ENCODE measurements around the gene EIF2B4.

EIF2B4 gene

DNA sequence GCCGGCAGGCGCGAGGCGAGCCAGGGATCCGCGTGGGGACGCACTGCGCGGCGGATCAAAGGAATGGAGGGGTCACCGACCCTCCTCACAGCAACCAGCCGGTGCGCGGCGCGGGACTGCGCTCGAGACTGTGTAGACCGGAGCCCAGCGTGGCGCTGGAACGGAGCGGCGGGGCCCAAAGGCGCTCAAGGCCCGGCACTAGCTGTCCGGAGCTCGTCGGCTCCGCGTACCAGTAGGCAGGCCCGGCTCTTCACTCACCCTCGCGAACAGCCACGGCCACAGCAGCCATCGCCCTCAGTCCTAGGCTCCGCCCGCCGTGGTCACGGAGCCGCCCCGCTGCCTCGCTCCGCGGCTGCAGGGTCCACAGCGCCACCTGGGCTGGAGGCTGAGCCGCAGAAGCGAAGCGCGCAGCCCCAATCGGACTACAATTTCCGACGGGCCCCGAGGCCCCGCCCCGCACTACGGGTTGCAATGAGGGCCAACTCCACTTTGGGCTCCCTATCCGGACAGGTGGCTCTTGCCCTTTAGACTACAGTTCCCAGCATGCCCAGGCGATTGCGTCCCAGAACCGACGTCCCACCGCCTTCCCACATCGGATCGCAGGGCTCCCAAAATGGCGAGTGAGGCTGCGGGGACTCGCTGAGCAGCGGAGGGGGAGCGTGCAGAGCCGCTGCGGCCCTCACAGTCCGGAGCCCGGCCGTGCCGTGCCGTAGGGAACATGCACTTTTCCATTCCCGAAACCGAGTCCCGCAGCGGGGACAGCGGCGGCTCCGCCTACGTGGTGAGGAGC lies at the start of gene EIF2B4, which contains the start of gene SNX17:
TSS of gene EIF2B4 (minus strand) at position 313 of the 790 bp plus-strand sequence. CDS start at position 289, 24 bp downstream.
TSS of gene SNX17 (plus strand) at position 591 of the 790 bp plus-strand sequence. CDS start at position 719, 128 bp downstream.
- peak; percentile 97 to 98 for DNase-seq

DNA sequence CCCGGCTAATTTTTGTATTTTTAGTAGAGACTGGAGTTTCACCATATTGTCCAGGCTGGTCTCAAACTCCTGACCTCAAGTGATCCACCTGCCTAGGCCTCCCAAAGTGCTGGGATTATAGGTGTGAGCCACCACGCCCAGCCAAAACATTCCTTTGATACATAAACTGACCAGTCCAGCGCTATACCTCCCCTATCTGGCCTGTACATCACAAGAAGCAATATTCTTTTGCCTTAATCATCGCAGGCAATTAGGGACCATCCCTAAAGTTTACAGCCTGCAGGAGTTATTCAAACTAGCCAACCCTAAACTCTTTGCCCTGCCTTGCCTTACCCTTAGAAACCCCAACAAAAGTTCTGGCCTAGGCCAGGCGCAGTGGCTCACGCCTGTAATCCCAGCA lies 46.0 kb upstream of the EIF2B4 start:
- DNase-seq, result no peak

DNA sequence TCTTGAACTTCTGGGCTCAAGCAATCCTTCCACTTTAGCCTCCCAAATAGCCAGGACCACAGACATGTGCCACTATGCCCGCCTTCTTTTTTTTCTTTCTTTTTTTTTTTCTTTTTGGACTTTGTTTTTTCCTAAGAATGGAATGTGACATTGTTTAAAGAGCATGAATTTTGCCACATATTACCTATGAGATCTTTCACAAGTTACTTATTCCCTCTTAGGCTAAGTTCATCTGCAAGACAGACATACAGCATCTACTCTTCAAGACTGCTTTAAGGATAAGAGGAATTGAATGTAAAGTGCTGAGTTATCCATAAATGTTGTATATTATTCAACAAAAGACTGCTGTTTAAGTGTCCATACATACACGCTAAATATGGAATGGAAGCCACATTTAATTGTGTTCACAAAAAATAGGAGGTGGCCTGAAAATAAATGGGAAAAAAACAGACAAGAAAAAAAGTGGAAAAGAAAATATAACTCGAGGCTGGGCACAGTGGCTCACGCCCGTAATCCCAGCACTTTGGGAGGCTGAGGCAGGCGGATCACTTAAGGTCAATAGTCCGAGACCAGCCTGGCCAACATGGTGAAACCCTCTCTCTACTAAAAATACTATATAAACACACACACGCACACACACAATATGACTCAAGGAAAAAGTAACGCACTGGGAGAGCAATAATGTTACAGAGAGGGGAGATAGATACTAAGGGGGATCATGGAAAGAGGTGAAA lies 42.4 kb upstream of the EIF2B4 start:
- no peak for DNase-seq

DNA sequence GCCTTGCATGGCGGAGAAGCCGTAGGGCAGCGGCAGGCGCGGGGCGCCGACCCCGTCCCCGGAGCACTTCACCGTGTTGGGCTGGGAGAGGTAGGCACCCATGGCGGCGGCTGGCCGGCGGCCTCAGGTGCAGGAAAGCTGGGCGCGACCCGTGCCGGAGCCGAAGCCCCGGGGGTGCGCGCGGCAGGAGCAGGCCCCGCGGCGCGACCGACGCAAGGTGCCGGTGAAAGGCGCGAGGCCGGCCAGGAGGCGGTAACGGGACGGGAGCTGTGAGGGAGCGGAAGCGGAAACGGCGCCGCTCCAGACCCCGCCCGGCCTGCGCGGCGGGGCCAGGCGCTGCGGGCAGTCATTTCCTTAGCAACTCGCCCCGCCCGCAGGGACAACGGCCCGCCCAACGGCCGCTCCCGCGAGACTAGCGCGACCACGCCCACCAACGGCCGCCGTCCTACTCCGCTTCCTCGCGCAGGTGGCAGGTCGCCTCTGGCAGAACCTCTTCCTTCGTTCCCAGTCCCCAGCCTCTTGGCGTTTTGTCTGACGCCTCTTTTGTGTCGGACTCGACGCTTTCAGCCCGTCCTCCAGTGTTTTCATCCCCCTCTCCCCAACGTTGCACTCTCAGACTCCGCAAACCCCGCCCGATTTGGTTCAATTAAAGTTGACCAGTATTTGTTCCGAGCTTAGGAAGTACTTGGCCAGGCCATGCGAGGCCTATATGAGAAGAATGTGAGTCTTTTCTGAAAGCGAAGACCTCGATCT lies 39.4 kb upstream of the EIF2B4 start, which contains the start of gene PPM1G:
TSS of gene PPM1G (minus strand) at position 271 of the 753 bp plus-strand sequence. CDS start at position 102, 169 bp downstream.
- DNase-seq, result peak; percentile 97 to 99

DNA sequence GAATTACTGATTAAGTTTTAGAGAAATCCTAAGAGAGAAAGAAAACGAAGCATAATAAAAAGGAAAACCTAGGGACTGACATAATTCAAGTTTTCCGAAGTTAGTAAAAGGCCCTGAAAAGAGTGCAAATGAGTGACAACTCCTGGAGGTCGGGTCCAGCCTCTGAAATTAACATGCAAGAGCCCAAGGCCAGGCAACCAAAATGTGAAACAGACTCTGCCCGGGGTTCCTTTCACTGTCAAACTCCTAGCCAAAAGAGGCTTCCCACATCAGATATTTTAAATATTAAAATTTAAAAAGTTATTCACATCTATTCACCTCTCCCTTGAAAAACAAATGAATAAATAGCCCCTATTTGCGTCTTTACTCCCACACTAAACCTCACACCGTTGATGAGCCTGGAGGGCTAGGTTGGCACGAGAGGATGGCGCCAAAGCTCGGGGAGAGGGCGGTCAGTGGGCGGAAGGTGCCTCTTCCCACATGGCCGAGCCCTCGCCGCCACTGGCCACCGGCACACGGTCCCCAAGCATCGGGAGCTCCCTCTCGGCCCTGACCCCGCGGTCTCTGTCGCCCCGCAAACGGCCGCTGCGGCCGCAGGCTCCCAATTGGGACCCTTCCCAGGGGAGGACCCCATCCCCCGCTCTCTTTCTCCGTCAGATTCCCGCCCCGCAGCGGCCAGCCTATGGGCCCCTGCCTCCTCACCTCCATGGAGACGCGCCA lies 38.6 kb upstream of the EIF2B4 start:
- peak in 1 of 2 donors; percentile 30 for DNase-seq

DNA sequence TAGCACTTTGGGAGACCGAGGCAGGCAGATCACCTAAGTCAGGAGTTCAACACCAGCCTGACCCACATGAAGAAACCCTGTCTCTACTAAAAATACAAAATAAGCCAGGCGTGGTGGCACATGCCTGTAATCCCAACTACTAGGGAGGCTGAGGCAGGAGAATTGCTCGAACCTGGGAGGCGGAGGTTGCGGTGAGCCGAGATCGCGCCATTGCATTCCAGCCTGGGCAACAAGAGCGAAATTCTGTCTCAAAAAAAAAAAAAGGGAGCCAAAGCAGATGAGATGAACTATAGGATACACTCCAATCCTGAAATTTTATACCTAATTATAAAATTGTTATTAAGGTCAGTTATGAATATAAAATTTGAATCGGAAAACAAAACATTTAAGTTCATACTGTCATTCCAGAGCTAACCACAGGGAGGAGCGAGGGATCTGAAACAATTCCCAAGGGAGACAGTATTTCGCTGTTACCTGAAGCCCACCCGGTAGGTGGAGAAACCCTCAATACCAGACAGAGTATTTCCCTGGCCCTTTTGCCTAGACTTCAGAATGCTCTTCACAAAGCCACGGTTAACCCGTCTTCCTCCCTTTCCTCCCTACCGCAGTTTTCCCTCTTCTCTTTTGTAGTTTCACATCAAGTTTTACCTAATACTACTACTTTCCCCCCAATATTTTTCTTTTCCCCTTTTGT lies 37.8 kb upstream of the EIF2B4 start:
- no peak for DNase-seq

DNA sequence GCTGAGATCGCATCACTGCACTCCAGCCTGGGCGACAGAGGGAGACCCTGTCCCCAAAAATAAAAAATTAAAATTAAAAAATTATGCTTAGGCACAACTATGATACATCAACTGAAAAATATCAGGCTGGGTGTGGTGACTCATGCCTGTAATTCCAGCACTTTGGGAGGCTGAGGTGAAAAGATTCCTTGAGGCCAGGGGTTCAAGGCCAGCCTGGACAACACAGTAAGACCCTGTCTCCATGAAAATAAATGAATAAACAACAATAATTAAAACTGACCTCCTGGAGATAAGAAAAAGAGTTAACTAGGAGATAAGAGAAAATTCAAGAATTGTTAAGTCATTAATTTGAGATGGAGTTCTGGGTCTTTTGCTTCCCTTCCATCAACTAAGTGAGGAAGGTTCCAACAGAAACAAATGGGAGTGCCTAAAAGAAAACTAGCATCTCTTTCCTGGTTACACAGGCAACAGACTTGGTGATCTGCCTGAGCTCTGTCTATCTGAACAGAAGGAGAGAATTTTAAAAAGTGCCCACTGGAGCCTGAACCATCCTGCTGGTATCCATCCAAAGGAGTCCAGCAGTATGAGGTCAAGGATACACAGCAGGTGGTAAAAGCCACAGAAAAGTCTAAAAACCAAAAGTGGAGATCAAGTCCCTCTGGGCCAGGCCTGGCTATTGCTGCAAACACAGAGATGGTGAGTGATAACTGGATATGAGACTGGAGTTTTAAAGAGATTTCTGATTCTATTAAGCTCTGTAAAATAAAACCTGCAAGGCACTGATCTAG lies 30.4 kb upstream of the EIF2B4 start:
- no peak for DNase-seq

DNA sequence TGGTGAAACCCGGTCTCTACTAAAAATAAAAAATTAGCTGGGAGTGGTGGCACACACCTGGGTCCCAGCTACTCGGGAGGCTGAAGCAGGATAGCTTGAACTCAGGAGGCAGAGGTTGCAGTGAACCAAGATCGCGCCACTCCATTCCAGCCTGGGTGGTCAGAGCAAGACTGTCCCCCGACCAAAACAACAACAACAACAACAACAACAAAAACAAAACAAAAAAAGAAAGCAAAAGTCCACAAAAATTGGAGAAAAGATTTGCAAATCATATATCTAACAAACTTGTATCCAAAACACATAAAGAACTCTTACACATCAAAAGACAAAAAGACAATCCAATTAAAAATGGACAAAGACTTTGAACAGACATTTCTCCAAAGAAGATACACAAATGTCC lies 28.8 kb upstream of the EIF2B4 start:
- no peak for DNase-seq

DNA sequence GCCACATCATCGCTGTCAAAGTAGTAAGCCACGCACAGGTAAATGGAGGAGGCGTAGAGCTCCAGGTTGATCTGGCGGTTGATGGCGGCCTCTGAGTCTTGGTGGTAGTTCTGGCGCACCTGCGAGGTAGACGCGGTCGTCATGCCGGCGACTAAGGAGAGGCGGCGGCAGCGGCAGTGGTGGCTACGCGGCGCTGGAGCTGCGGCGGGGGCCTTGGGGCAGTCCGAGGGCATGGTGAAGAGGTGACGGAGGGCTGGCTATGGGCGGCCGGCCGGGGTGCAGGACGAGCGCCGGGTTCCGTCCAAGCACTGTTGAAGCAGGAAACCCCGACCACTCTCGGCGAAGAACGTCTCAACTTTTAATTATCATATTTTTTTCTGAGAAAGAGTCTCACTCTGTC lies 23.1 kb upstream of the EIF2B4 start:
- no peak for DNase-seq

DNA sequence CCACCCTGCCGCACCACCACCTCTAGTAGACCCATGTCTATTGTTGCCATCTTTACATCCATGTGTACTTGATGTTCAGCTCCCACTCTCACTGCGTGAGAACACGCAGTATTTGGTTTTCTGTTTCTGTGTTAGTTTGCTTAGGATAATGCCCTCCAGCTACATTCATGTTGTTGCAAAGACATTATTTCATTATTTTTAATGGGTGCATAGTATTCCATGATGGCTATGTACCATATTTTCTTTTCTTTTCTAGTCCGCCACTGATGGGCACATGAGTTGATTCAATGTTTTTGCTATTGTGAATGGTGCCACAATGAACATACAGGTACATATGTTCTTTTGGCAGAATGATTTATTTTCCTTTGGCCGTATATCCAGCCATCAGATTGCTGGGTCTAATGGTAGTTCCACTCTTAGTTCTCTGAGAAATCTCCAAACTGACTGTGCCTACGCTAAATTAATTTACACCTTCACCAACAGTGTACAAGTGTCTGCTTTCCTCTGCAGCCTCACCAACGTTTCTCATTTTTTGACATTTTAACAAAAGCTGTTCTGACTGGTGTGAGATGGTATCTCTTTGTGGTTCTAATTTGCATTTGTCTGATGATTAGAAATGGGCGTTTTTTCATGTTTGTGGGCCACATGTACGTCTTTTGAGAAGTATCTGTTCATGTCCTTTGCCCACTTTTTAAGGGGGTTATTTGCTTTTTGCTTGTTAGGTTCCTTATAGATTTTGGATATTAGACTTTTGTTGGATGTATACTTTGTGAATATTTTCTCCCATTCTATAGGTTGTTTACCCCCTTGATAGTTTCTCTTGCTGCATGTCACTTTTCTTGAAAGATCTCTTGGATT lies 20.9 kb upstream of the EIF2B4 start:
- DNase-seq, result no peak

DNA sequence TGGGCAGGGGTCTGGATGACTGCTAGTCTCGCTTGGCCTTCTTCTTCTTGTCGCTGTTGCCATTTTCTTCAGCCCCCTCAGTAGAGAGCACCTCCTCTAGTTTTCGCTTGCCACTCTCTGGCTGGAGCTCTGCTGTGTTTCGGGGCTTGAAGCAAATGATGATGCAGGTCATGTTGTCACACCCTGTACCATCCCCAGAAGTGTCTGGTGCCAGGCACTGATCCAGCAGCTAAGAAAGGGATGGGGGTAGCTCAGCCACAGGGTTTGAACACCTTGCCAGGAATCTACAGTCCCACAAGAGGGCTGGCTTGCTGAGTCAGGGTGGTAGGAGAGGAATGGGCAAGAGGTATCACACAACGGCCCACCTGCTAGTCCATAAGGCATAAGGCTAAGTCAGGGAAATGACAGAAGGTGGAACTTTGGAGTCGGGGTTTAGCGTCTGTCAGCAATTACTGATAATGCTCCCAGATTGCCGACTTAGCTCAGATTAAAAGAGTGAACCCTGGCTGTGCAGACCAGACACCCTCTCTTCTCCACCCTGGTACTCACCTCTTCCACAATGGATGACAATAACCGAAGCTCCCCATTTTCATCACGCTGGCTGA lies 11.5 kb upstream of the EIF2B4 start:
- no peak for DNase-seq

DNA sequence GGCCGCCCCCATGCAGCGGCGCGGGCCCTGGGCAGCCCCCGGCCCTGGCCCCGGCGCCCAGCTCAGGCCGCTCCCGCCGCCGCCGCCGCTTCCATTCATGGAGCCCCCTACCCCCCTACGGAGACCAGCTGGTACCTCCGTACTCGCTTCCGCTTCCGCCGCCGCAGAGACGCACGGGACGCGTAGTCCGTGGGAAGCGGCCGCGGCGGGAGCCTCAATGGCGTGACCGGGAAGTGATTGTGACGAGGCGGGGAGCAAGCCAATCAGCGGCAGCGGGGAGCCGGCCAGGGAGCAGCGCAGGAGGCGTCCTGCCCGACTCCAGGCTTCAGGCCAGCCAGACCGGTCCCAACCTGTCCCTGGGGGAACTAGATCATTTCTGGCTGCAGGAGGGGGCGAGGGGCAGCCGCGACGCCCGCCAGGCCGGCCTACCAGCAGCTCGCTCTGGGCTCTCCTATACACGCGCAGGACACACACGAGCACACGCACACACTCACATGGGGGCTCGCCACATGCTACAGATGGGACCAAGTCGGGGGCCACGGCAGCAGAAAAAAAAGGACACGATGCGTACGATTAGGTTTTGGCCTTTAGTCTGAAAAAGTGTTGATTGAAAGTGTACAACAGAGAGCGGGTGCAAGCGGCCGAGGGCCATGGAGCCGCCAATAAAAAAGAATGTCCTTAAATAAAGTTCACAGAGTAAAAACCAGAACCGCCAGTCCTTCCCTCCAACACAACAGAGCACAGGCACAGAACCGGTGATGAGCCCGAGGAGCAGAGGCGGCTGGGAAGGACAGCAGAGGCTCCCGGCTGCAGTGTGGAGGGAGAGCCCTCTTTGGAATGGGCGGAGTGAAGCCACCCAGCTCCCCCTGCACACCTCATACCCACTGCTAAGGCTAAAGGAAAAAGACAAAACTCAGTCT lies 10.7 kb upstream of the EIF2B4 start, which contains the start of gene ZNF513:
TSS of gene ZNF513 (minus strand) at position 109 of the 920 bp plus-strand sequence. CDS start 208 bp downstream, outside the sequence.
- peak; percentile 84 to 86 for DNase-seq

DNA sequence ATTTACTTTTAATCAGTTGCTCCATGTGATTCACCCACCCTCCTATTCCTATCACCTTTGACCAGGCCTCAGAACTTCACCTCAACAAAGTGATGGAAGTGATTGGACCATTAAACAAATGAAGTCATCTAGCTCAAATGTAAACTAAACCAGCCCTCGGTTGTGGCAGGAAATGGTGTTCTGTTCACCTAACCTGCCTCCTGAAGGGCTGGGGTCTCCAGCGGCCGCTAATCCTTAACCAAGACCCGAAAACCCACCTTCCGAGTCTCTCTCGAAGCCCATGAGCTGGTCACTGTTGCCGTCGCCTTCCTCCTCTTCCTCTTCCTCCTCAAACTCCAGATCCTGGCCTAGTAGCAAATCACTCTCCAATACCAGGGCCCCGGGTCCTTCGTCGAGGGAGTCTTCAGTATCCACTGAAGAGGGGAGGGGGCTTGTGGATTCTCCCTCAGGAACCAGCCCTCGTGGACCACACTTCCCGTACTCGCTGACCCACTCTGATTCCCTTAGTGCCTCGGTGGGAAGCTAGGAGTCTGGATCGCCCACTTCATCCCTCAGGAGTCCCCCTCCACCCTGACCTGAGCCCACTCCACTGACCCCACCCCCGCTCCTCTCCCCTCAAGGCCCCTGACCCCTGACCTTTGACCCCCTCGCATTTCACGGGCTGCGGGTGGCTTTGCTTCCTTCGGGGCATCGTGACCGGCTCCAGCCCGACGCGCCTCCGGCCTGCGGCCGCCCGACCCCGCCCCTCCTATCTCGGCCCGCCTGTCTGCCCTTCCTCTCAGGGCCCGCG lies 9.9 kb upstream of the EIF2B4 start:
- peak in 1 of 2 donors; percentile 38 for DNase-seq

DNA sequence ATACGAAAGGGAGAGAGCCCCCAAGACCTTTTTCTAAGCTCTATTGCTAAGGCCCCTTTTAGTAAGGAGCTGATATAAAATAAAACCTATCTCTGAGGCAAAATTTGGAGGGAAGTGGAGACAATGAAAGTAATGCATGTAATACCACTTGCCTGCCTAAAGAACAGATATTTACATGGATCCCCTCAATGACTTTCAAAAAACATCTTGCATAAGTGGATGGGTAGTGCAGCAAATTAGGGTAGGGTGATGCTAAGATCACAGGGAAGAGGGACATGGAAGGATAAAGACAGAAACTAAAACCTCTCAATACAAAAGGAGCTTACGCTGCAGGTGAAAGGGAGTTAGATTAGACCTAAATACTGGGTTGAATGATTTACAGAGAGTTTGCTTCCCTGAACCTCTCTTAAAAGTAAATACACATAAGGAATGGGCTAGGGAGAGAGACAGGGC lies 9.3 kb upstream of the EIF2B4 start:
- DNase-seq, result no peak

DNA sequence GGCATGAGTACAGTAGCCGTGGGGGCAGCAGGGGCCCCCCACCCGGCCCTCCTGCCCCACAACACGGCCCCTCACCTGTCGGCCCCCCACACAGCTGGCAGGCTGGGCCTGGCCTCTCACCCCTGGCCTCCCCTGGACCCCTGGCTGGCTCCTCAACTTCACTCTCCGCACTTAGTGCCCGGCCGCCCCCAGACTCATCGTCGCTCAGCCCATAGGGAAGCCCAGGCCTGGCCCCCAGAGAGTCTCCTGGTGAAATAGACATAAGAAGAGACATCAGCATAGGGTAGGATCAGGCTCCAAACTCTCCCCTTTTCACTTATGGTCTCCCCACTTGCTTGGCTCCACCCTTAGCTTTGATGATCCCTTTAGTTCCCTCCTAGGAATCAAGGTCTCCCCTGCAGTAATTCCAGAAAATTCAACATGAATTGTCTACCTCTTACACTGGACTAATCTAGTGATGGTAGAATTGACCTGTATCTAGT lies 8.7 kb upstream of the EIF2B4 start:
- DNase-seq, result no peak

DNA sequence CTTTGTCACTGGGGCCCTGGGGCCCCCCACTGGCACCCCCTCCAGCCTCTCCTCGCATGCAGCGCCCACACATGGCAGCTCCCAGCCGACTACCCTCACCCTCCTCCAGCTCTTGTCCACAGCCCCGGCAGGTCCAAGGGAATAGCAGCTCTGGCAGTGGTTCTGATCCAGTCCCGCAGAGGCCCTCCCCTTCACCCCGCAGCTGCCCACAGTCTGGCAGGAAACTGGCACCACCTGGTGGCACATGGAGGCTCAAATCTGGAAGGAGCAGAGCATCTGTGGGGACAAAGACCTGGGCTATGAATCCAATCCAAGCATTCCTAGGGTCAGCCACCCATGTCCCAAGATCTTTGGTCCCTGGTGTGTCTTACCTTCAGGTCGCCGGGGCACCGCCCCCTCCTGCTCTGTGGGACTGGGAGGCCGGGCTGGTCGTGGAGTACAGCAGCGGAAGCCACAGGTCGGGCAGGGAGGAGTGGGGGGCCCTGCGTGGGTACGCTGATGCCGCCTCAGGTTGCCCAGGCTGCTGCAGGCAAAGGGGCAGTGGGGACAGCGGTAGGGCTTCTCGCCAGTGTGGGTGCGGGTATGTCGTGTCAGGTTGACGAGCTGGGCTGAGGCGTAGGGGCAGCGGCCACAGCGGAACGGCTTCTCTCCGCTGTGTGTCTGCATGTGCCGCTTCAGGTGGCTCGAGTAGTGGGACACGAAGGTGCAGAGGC lies 8.1 kb upstream of the EIF2B4 start:
- no peak for DNase-seq
